GM12878 (cell line): ENCODE data around the gene FOXD2. TPM values are rescaled to one million over a fixed set of nuclear protein-coding genes. Genes with fewer than 3 reads are reported as not detected.

Experiments
- BCLAF1 ChIP-seq: fragments of 450-650 bp; IDR thresholded peaks from 2 replicates; pipeline ENCODE4 v1.6.1; 2017; ENCODE audit warnings: antibody characterized with exemption, mild to moderate bottlenecking, moderate library complexity
- CBX5 ChIP-seq: sonication (generic); IDR thresholded peaks from 2 replicates; pipeline ENCODE4 v1.6.1; 2016; ENCODE audit warnings: low read depth, moderate library complexity, mild to moderate bottlenecking, inconsistent platforms
- CHD4 ChIP-seq: fragments of 200-600 bp; sonication (generic); IDR thresholded peaks from 2 replicates; pipeline ENCODE4 v1.6.1; 2016; ENCODE audit warnings: mild to moderate bottlenecking
- GABPA ChIP-seq: IDR thresholded peaks from 2 replicates; pipeline ENCODE4 v1.6.1; 2014; ENCODE audit warnings: antibody characterized with exemption, low read depth, mild to moderate bottlenecking, inconsistent platforms
- HDGF ChIP-seq: fragments of 450-650 bp; IDR thresholded peaks from 2 replicates; pipeline ENCODE4 v1.6.1; 2016; ENCODE audit warnings: antibody characterized with exemption
- IKZF2 ChIP-seq, 2 experiments: fragments of 450-650 bp; IDR thresholded peaks; 2 replicates each; pipeline ENCODE4 v1.6.1; 2017; ENCODE audit warnings: mild to moderate bottlenecking in 2 of 2, moderate library complexity in 2 of 2
- MEF2B ChIP-seq: fragments of 450-650 bp; IDR thresholded peaks from 2 replicates; pipeline ENCODE4 v1.6.1; 2018; ENCODE audit warnings: mild to moderate bottlenecking, moderate library complexity; ENCODE audit not compliant: partially characterized antibody, poor library complexity, severe bottlenecking
- NFYB ChIP-seq: IDR thresholded peaks from 2 replicates; pipeline ENCODE4 v1.6.1; 2011; ENCODE audit warnings: low read depth, mild to moderate bottlenecking, low read length, improper control_type of control experiment, moderate library complexity; ENCODE audit not compliant: insufficient read depth
- PAX5 ChIP-seq: IDR thresholded peaks from 2 replicates; pipeline ENCODE4 v1.6.1; 2011; ENCODE audit warnings: low read depth, low read length, borderline replicate concordance
- RAD21 ChIP-seq: IDR thresholded peaks from 2 replicates; pipeline ENCODE4 v1.6.1; 2011; ENCODE audit warnings: mild to moderate bottlenecking, low read depth, low read length, moderate library complexity; ENCODE audit not compliant: insufficient read depth
- RELB ChIP-seq: fragments of 450-650 bp; IDR thresholded peaks from 2 replicates; pipeline ENCODE4 v1.6.1; 2017; ENCODE audit warnings: low read depth, mild to moderate bottlenecking, moderate library complexity
- SMARCA5 ChIP-seq: fragments of 450-650 bp; IDR thresholded peaks from 2 replicates; pipeline ENCODE4 v1.6.1; 2017; ENCODE audit warnings: mild to moderate bottlenecking
- SP1 ChIP-seq: IDR thresholded peaks from one replicate; pipeline ENCODE4 v1.6.1; 2011; ENCODE audit warnings: low read depth, low read length
- SREBF1 ChIP-seq: IDR thresholded peaks from 2 replicates; pipeline ENCODE4 v1.6.1; 2012; ENCODE audit warnings: mild to moderate bottlenecking, low read length
- STAT3 ChIP-seq: IDR thresholded peaks from 2 replicates; pipeline ENCODE4 v1.6.1; 2011; ENCODE audit warnings: low read depth, low read length, improper control_type of control experiment
- YY1 ChIP-seq: IDR thresholded peaks from 2 replicates; pipeline ENCODE4 v1.6.1; 2011; ENCODE audit warnings: low read depth, mild to moderate bottlenecking, low read length
- ZNF24 ChIP-seq: fragments of 450-650 bp; IDR thresholded peaks from 2 replicates; pipeline ENCODE4 v1.6.1; 2017; ENCODE audit warnings: antibody characterized with exemption, mild to moderate bottlenecking
- ZNF622 ChIP-seq: fragments of 450-650 bp; IDR thresholded peaks from 2 replicates; pipeline ENCODE4 v1.6.1; 2017; ENCODE audit warnings: mild to moderate bottlenecking, inconsistent platforms
- ZNF687 ChIP-seq: fragments of 450-650 bp; IDR thresholded peaks from 2 replicates; pipeline ENCODE4 v1.6.1; 2017; ENCODE audit warnings: mild to moderate bottlenecking, moderate library complexity
- polyA plus RNA-seq, 11 experiments: library from polyadenylated mRNA; depleted of rRNA in 4 of 11; unstranded in 6 of 11; stranded (reverse) in 5 of 11; fragments of >200 nt; fragmentation: Nextera tagmentation in 4 of 11; fragmentation: Illumina TruSeq in 1 of 11; extraction: Ambion mirVana in 4 of 11; extraction: Trizol in 1 of 11; gene quantifications; 1 replicate in 1 of 11; 2 replicates in 10 of 11; pipeline versions ENCODE4 v1.2.1 to v1.2.3, GENCODE V29; 2011 to 2016; ENCODE audit warnings: inconsistent platforms in 2 of 11, missing spikeins in 2 of 11, low read depth in 1 of 11
- total RNA-seq, 4 experiments: library from RNA; depleted of rRNA in 3 of 4; stranded (reverse); fragments of >200 nt in 3 of 4; fragmentation: Illumina TruSeq in 1 of 4; extraction: Trizol in 1 of 4; gene quantifications; 2 replicates each; pipeline versions ENCODE4 v1.2.1 to v1.2.3, GENCODE V29; 2013 to 2021
- TF ChIP-seq, protein P1 (sequence below): fragments of 450-650 bp; IDR thresholded peaks from 2 replicates; pipeline ENCODE4 v1.6.1; 2018; ENCODE audit warnings: borderline replicate concordance, mild to moderate bottlenecking; ENCODE audit not compliant: partially characterized antibody

FOXD2 gene
- total and polyA plus RNA-seq, 10 of the 15 experiments (the other 5 are each of a cell fraction or from before 2014, with no cell fraction given) = under 0.01 to 0.27 (median 0.04) TPM; not detected in 1

DNA sequence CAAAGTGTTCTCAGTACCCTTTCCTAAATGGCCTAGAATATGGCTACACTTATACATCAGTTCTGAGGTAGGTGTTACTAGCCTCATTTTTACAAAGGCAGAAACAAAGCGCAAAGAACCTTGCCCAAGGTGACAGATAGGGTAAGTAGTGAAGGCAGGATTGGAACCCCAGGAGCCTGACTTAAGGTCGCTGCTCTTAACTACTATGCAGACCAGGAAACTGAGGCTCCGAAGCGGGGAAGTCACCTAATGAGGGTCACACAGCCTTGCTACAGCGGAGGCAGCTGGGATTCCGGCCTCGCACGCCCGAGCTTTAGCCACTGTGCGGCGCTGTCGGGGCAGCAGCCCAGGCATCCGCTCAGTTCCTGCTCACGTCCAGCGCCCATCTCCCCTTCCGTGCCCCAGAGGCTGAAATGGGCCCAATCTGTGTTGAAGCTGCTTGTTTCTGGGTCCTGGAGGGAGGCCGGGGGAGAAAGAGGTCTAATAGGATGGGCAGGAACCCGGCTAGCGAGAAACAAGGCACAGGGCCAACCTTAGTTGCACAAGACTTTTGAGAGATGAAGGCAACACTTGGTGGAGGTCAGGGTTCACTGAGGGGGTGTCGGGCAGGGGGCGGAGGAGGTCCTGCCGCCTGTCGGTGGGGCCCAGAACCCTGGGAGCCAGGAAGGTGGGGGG lies 1.4 kb upstream of the FOXD2 start (continued):
- TF ChIP-seq ZNF687 (0 out of 2 replicates have a peak, but pooled peaks have one; percentile 28), SMARCA5 (peak; percentile 98), HDGF (0 out of 2 replicates have a peak, but pooled peaks have one; percentile 69), STAT3 (no peak), SREBF1 (no peak), IKZF2 (IDR thresholded peaks at IDR 0.05) (peak in 1 of 2 experiments; percentile 25; a peak in 1 of 4 replicates), MEF2B (peak; percentile 9), NFYB (no peak), SP1 (peak; percentile 20), GABPA (no peak), ZNF24 (no peak), BCLAF1 (no peak), ZNF622 (no peak), YY1 (peak; percentile 81), CBX5 (no peak), PAX5 (0 out of 2 replicates have a peak, but pooled peaks have one; percentile 7), CHD4 (no peak), RAD21 (peak; percentile 59), RELB (no peak)
- TF ChIP-seq, protein P1, sequence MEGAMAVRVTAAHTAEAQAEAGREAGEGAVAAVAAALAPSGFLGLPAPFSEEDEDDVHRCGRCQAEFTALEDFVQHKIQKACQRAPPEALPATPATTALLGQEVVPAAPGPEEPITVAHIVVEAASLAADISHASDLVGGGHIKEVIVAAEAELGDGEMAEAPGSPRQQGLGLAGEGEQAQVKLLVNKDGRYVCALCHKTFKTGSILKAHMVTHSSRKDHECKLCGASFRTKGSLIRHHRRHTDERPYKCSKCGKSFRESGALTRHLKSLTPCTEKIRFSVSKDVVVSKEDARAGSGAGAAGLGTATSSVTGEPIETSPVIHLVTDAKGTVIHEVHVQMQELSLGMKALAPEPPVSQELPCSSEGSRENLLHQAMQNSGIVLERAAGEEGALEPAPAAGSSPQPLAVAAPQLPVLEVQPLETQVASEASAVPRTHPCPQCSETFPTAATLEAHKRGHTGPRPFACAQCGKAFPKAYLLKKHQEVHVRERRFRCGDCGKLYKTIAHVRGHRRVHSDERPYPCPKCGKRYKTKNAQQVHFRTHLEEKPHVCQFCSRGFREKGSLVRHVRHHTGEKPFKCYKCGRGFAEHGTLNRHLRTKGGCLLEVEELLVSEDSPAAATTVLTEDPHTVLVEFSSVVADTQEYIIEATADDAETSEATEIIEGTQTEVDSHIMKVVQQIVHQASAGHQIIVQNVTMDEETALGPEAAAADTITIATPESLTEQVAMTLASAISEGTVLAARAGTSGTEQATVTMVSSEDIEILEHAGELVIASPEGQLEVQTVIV = no peak
